HTERT RPE-1 (cell line): ENCODE results near the gene ATF2.

Source experiments
- in situ Hi-C: fragments of 300-500 bp; cut with MboI; formaldehyde crosslinking; loops from 4 replicates; pipeline ENCODE4 v1.14.3; 2020; ENCODE audit warnings: low sequenced_read_pairs

Gene ATF2, protein sequence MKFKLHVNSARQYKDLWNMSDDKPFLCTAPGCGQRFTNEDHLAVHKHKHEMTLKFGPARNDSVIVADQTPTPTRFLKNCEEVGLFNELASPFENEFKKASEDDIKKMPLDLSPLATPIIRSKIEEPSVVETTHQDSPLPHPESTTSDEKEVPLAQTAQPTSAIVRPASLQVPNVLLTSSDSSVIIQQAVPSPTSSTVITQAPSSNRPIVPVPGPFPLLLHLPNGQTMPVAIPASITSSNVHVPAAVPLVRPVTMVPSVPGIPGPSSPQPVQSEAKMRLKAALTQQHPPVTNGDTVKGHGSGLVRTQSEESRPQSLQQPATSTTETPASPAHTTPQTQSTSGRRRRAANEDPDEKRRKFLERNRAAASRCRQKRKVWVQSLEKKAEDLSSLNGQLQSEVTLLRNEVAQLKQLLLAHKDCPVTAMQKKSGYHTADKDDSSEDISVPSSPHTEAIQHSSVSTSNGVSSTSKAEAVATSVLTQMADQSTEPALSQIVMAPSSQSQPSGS

DNA sequence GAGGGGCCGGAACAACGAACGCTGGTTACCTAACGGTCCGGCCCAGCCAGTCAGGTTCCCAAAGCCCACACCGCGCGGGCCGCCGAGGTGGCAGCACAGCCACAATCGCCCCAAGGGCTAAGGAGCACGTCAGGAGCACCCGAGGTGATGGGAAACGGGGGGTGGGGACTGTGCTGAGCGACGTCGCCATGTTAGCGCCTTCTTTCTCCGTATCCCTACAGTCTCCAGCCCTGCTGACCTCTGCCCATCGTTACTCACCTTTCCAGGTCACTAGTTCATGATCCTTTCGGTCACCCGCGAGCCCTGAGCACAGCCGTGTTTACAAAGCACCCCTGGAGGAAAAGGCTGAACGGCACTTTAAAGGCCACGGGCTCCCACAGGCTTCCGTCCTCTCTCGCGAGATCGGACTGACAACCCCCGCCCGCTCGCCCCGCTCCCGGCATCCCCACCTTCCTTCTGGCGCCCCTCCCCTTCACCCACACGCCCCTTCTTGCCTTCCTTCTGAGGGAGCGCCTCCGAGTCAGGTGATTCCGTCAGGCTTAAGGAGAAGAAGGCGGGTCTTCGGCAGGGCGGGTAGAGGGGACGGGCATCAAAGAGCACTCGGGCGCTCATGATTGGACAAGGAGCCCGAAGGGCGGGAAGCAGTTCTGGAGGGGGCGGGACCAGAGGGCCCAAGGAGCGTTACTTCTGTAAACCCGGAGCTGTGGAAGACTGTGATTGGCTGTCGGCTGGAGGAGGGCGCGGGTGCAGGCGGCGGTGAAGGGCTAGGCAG lies at the start of gene ATF2:
Gene ATF2 (minus strand): TSS at position 412 of the 772 bp plus-strand sequence. CDS start 31,760 bp downstream, outside the sequence.
- in situ Hi-C loops = no loop called here

- in situ Hi-C loops = no loop called here
Observed at GRCh38 chr2:175207741-175208438, 39.9 kb upstream of the ATF2 start.

DNA sequence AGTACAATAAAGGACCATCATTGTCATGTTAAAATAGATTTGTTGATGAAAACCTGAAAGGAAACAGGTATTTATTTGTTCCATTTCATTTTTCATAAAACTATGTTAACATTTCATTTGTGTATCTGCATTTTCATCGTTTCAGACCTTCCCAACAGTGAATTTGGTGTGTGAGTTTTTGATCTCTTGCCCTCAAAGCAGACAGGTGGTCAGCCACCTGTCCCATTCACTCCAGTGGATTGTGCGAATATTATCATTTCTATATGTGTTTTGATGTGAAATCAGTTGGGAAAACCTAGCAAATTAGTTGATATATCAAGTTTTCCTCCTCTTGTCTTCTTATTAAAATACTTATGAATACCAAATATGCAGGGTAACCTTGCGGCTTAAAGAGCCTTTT lies 38.9 kb upstream of the ATF2 start:
- in situ Hi-C loops = no loop called here

- in situ Hi-C loops = no loop called here
Observed at GRCh38 chr2:175205523-175205922, 37.5 kb upstream of the ATF2 start.

- in situ Hi-C loops = no loop called here
Observed at GRCh38 chr2:175203621-175204496, 35.9 kb upstream of the ATF2 start.

GRCh38 chr2:175195012-175195411 lies 27.0 kb upstream of the ATF2 start:
- in situ Hi-C loops = no loop called here

- in situ Hi-C loops = no loop called here
Observed at GRCh38 chr2:175188761-175189160, 20.8 kb upstream of the ATF2 start.

GRCh38 chr2:175187378-175187777 lies 19.4 kb upstream of the ATF2 start:
- in situ Hi-C loops = no loop called here

- in situ Hi-C loops = no loop called here
Observed at GRCh38 chr2:175183674-175184073, 15.7 kb upstream of the ATF2 start.

- in situ Hi-C loops = no loop called here
Observed at GRCh38 chr2:175181877-175182308, 13.9 kb upstream of the ATF2 start.

- in situ Hi-C loops = no loop called here
Observed at GRCh38 chr2:175181104-175181876, 13.3 kb upstream of the ATF2 start, which contains the start of gene ATP5MC3. ATP5MC3 (minus strand) TSS chr2:175181710; CDS start chr2:175181393, 317 bp downstream.

DNA sequence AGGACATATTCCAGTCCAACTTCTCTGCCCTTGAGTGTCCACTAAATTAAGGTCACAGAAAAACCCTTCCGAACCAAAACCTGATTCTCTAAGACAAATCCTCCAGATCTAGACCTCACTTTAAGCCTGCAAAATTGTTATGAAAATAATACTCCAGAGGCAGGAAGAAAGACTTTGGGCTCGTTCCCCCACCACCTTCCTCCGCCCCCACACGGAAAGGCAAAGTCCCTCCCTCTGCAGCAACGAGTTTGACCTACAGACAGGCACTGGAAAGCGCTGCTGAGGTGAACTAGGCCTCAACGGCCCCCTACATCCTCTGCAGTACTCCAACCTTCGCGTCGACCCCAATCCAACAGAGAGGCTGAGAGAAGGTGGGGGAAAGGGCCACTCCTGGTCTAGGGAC lies 12.7 kb upstream of the ATF2 start:
- in situ Hi-C loops = no loop called here

DNA sequence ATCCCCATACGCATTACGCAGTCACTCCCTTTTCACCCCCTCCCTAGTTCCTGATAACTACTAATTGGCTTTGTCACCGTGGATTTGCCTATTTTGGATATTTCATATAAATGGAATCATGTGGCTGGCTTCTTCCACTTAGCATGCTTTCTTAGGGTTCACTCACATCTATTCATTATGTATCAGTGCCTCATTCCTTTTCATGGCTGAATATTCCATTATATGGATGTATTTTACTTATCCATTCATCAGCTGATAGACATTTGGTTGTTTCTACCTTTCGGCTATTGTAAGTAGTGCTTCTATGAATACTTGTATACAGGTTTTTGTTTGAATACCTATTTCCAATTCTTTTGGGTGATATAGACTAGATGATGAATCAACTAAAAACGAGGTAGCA lies 8.6 kb upstream of the ATF2 start:
- in situ Hi-C loops = no loop called here

- in situ Hi-C loops = no loop called here
Observed at GRCh38 chr2:175175896-175176295, 7.9 kb upstream of the ATF2 start.

GRCh38 chr2:175175320-175175719 lies 7.3 kb upstream of the ATF2 start:
- in situ Hi-C loops = no loop called here

DNA sequence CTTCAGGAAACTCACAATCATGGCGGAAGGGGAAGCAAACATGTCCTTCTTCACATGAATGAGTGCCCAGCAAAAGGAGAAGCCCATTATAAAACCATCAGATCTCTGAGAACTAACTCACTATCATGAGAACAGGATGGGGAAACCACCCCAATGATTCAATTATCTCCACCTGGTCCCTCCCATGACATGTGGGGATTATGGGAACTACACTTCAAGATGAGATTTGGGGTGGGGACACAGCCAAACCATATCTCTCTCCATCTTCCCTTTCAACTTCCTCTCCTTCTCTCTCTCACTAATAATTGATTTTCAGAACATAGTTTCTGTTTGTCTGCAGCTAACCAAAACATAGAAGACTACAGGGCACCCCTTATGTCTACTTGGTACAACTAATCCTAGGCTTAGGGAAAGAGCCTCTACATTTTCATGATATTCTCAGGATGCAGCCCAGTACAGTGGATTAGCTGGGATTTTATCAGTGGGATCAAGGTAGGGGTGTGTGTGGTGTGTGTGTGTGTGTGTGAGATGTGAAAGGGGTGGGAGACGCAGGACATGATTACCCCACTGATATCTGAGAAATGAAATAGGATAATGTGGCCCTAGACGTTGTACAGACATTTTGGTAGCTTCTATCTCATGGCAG lies 2.8 kb upstream of the ATF2 start:
- in situ Hi-C loops = no loop called here

DNA sequence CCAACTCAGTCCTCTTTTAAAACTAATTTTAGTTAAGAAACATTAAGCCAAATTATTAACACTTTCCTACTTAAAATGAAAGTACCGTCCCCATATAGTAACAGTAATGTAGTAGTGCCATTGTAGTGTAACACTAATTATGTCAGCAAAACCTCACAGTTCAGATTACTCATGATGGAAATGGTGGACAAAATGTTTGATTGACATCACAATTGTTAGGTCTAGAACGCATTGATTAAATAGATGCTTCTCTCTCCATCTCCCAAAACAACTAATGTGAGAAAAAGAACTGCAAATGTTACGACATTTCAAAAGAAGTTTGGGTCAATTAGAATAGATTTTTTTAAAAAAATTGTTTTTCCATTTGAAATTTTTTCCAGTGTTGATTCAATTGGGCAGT lies 1.2 kb upstream of the ATF2 start:
- in situ Hi-C loops = no loop called here

- in situ Hi-C loops = no loop called here
Observed at GRCh38 chr2:175168564-175168945, 552 bp upstream of the ATF2 start.
